ENCODE data around the gene LSM5. TPM values are rescaled to one million over a fixed set of nuclear protein-coding genes. Genes with fewer than 3 reads are reported as not detected.

LSM5 gene
- total RNA-seq, 1 experiment from 2014 or later, result 108 TPM

DNA sequence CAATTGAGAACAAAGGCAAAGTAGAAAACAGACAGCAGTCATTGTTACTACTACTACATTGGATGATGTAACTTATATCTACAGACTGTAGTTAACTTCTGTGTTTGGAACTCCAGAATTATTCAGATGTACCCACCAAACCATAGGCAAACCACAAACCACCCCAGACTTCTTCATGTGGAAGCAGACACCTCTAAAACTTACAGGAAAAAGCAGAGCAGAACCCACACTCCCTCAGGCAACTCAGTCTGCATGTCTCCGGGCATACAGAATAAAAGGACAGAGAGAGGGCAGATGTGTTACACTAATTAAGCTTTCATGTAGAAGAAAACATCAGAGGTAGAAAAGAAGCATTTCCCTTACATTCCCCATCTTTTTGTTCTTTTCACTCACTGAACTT lies 9.0 kb downstream of the LSM5 start:
- H3K4ac ChIP-seq (ENCODE audit: low read depth, low read length), result no peak overlapping the region
- H2BK120ac ChIP-seq (ENCODE audit: low read depth, low read length, poor library complexity, severe bottlenecking), result no peak overlapping the region
- H3K9me3 ChIP-seq (ENCODE audit: control insufficient read depth, low read depth, low read length), result no peaks in the 10 kb centered on the region
- no peak overlapping the region for H2BK5ac ChIP-seq (ENCODE audit: insufficient read length, low read length)
- TF ChIP-seq, protein P1, sequence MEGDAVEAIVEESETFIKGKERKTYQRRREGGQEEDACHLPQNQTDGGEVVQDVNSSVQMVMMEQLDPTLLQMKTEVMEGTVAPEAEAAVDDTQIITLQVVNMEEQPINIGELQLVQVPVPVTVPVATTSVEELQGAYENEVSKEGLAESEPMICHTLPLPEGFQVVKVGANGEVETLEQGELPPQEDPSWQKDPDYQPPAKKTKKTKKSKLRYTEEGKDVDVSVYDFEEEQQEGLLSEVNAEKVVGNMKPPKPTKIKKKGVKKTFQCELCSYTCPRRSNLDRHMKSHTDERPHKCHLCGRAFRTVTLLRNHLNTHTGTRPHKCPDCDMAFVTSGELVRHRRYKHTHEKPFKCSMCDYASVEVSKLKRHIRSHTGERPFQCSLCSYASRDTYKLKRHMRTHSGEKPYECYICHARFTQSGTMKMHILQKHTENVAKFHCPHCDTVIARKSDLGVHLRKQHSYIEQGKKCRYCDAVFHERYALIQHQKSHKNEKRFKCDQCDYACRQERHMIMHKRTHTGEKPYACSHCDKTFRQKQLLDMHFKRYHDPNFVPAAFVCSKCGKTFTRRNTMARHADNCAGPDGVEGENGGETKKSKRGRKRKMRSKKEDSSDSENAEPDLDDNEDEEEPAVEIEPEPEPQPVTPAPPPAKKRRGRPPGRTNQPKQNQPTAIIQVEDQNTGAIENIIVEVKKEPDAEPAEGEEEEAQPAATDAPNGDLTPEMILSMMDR (conservative IDR thresholded peaks at IDR 0.05), result no peak
- H3K4me2 ChIP-seq (ENCODE audit: insufficient read depth, insufficient read length, low read length), result no peak overlapping the region
- H3K27me3 ChIP-seq (ENCODE audit: insufficient read depth, low read length), result no peaks in the 10 kb centered on the region
- H4K91ac ChIP-seq (ENCODE audit: insufficient read length, low read depth, low read length), result no peak overlapping the region
- H3K36me3 Mint-ChIP-seq (ENCODE audit: insufficient read depth in 1 of 3, low read depth in 3 of 3), result peaks cover 2 to 5% (median 5%) of the 10 kb centered on the region in 3 experiments; a peak in 5 of 7 replicates
- DNase-seq, result no peak
- no peaks in the 10 kb centered on the region for H3K27me3 Mint-ChIP-seq (ENCODE audit: low read depth)
- H2BK20ac ChIP-seq (ENCODE audit: low read depth, low read length, poor library complexity, severe bottlenecking), result no peak overlapping the region
- H2AFZ ChIP-seq (ENCODE audit: low read length), result no peak overlapping the region
- H3K23ac ChIP-seq (ENCODE audit: insufficient read length, low read depth, low read length), result no peak overlapping the region
- no peaks in the 10 kb centered on the region for H3K4me1 ChIP-seq (ENCODE audit: insufficient read depth, low read length)
- H3K9ac ChIP-seq (ENCODE audit: extremely low read depth, insufficient read length, low read length), result no peak overlapping the region
- no peak overlapping the region for H3K14ac ChIP-seq (ENCODE audit: insufficient read depth, low read length)
- H3T11ph ChIP-seq (ENCODE audit: low read length), result no peak overlapping the region
- H3K79me1 ChIP-seq (ENCODE audit: insufficient read depth, low read depth, low read length, poor library complexity, severe bottlenecking), result no peaks in the 10 kb centered on the region
- H4K5ac ChIP-seq (ENCODE audit: insufficient read length, low read depth, low read length), result no peak overlapping the region
- H4K8ac ChIP-seq (replicated peaks; ENCODE audit: insufficient read length, low read depth, low read length), result no peak overlapping the region
- no peaks in the 10 kb centered on the region for H3K23me2 ChIP-seq (ENCODE audit: insufficient read length, low read depth, low read length, poor library complexity, severe bottlenecking)
- H3K27ac ChIP-seq (ENCODE audit: insufficient read length, low read depth, low read length), result no peak overlapping the region
- H3K27ac Mint-ChIP-seq, result no peak overlapping the region
- no peaks in the 10 kb centered on the region for H3K9me3 Mint-ChIP-seq
- no peak overlapping the region for H2BK12ac ChIP-seq (ENCODE audit: insufficient read length, low read depth, low read length)
- H3K4me3 Mint-ChIP-seq, result no peak overlapping the region
- WGBS (ENCODE audit: extremely low coverage, insufficient read length, low lambda C conversion rate), result no CpG with 5 or more reads among the region's 1 CpG
- H4K20me1 ChIP-seq (ENCODE audit: control insufficient read depth, insufficient read depth, insufficient read length), result peaks cover 3% of the 10 kb centered on the region
- H2AK5ac ChIP-seq (ENCODE audit: insufficient read length, low read length), result no peak overlapping the region
- H3K79me2 ChIP-seq (ENCODE audit: insufficient read depth, low read length), result no peaks in the 10 kb centered on the region
- no peaks in the 10 kb centered on the region for H3K4me1 Mint-ChIP-seq
- no peak overlapping the region for H3K56ac ChIP-seq (ENCODE audit: insufficient read length, low read depth, low read length)
- H3K18ac ChIP-seq (ENCODE audit: insufficient read length, low read depth, low read length), result no peak overlapping the region
- no peak overlapping the region for H2BK15ac ChIP-seq (ENCODE audit: low read depth, low read length)

All from H9 (cell line).